ENCODE data around the gene RTN4.

RTN4 gene

GRCh38 chr2:54941248-54941984 lies 108.8 kb downstream of the RTN4 start:
- Histone ChIP-seq H3K9ac (ENCODE audit: low read depth, low read length) (no peak overlapping the region), H3K36me3 (ENCODE audit: insufficient read depth, low read depth, low read length) (no peaks in the 10 kb centered on the region), H3K4me1 (ENCODE audit: insufficient read depth, low read length) (no peaks in the 10 kb centered on the region), H3K27me3 (ENCODE audit: insufficient read depth, low read length) (no peaks in the 10 kb centered on the region), H3K4me3 (ENCODE audit: low read length) (no peak overlapping the region), H3K9me3 (ENCODE audit: insufficient read depth, low read depth, low read length) (peaks cover 3% of the 10 kb centered on the region; the same call in 1 of the 2 replicates), H3K27ac (ENCODE audit: low read length) (no peak overlapping the region)

- no peaks in the 10 kb centered on the region for H3K27me3 ChIP-seq (ENCODE audit: insufficient read depth, low read length)
- H3K9me3 ChIP-seq (ENCODE audit: insufficient read depth, low read depth, low read length) = peaks cover 3% of the 10 kb centered on the region; the same call in 1 of the 2 replicates
- no peak overlapping the region for H3K27ac ChIP-seq (ENCODE audit: low read length)
- no peaks in the 10 kb centered on the region for H3K4me1 ChIP-seq (ENCODE audit: insufficient read depth, low read length)
- no peak overlapping the region for H3K9ac ChIP-seq (ENCODE audit: low read depth, low read length)
- H3K4me3 ChIP-seq (ENCODE audit: low read length) = no peak overlapping the region
- no peaks in the 10 kb centered on the region for H3K36me3 ChIP-seq (ENCODE audit: insufficient read depth, low read depth, low read length)
Measured at GRCh38 chr2:54940723-54941122, 109.5 kb downstream of the RTN4 start.

GRCh38 chr2:54939446-54940118 lies 110.7 kb downstream of the RTN4 start:
- Histone ChIP-seq H3K27me3 (ENCODE audit: insufficient read depth, low read length) (no peaks in the 10 kb centered on the region), H3K9me3 (ENCODE audit: insufficient read depth, low read depth, low read length) (peaks cover 3% of the 10 kb centered on the region; the same call in 1 of the 2 replicates), H3K36me3 (ENCODE audit: insufficient read depth, low read depth, low read length) (no peaks in the 10 kb centered on the region), H3K27ac (ENCODE audit: low read length) (no peak overlapping the region), H3K4me1 (ENCODE audit: insufficient read depth, low read length) (no peaks in the 10 kb centered on the region), H3K4me3 (ENCODE audit: low read length) (no peak overlapping the region), H3K9ac (ENCODE audit: low read depth, low read length) (no peak overlapping the region)

GRCh38 chr2:54936766-54937165 lies 113.5 kb downstream of the RTN4 start:
- no peak overlapping the region for H3K9ac ChIP-seq (ENCODE audit: low read depth, low read length)
- H3K36me3 ChIP-seq (ENCODE audit: insufficient read depth, low read depth, low read length) = no peaks in the 10 kb centered on the region
- no peak overlapping the region for H3K27ac ChIP-seq (ENCODE audit: low read length)
- H3K4me3 ChIP-seq (ENCODE audit: low read length) = no peak overlapping the region
- no peaks in the 10 kb centered on the region for H3K27me3 ChIP-seq (ENCODE audit: insufficient read depth, low read length)
- peaks cover 3% of the 10 kb centered on the region; the same call in 1 of the 2 replicates for H3K9me3 ChIP-seq (ENCODE audit: insufficient read depth, low read depth, low read length)
- no peaks in the 10 kb centered on the region for H3K4me1 ChIP-seq (ENCODE audit: insufficient read depth, low read length)

- no peaks in the 10 kb centered on the region for H3K27me3 ChIP-seq (ENCODE audit: insufficient read depth, low read length)
- H3K4me3 ChIP-seq (ENCODE audit: low read length) = no peak overlapping the region
- H3K9me3 ChIP-seq (ENCODE audit: insufficient read depth, low read depth, low read length) = peaks cover 3% of the 10 kb centered on the region; the same call in 1 of the 2 replicates
- no peak overlapping the region for H3K9ac ChIP-seq (ENCODE audit: low read depth, low read length)
- no peaks in the 10 kb centered on the region for H3K4me1 ChIP-seq (ENCODE audit: insufficient read depth, low read length)
- H3K27ac ChIP-seq (ENCODE audit: low read length) = no peak overlapping the region
- no peaks in the 10 kb centered on the region for H3K36me3 ChIP-seq (ENCODE audit: insufficient read depth, low read depth, low read length)
Measured at GRCh38 chr2:54935389-54935788, 114.9 kb downstream of the RTN4 start.

GRCh38 chr2:54931473-54931872 lies 118.8 kb downstream of the RTN4 start:
- Histone ChIP-seq H3K27ac (ENCODE audit: low read length) (no peak overlapping the region), H3K9me3 (ENCODE audit: insufficient read depth, low read depth, low read length) (no peaks in the 10 kb centered on the region), H3K4me1 (ENCODE audit: insufficient read depth, low read length) (no peaks in the 10 kb centered on the region), H3K27me3 (ENCODE audit: insufficient read depth, low read length) (no peaks in the 10 kb centered on the region), H3K36me3 (ENCODE audit: insufficient read depth, low read depth, low read length) (no peaks in the 10 kb centered on the region), H3K4me3 (ENCODE audit: low read length) (no peak overlapping the region), H3K9ac (ENCODE audit: low read depth, low read length) (no peak overlapping the region)

GRCh38 chr2:54928719-54929118 lies 121.5 kb downstream of the RTN4 start:
- H3K4me3 ChIP-seq (ENCODE audit: low read length) = no peak overlapping the region
- no peak overlapping the region for H3K27ac ChIP-seq (ENCODE audit: low read length)
- H3K27me3 ChIP-seq (ENCODE audit: insufficient read depth, low read length) = no peaks in the 10 kb centered on the region
- H3K4me1 ChIP-seq (ENCODE audit: insufficient read depth, low read length) = no peaks in the 10 kb centered on the region
- no peak overlapping the region for H3K9ac ChIP-seq (ENCODE audit: low read depth, low read length)
- H3K9me3 ChIP-seq (ENCODE audit: insufficient read depth, low read depth, low read length) = no peaks in the 10 kb centered on the region
- H3K36me3 ChIP-seq (ENCODE audit: insufficient read depth, low read depth, low read length) = no peaks in the 10 kb centered on the region

- Histone ChIP-seq H3K4me3 (ENCODE audit: low read length) (no peak overlapping the region), H3K27ac (ENCODE audit: low read length) (no peak overlapping the region), H3K36me3 (ENCODE audit: insufficient read depth, low read depth, low read length) (no peaks in the 10 kb centered on the region)
Measured at GRCh38 chr2:54927751-54928615, 122.3 kb downstream of the RTN4 start.

GRCh38 chr2:54927085-54927750 lies 123.0 kb downstream of the RTN4 start:
- H3K4me1 ChIP-seq (ENCODE audit: insufficient read depth, low read length) = no peaks in the 10 kb centered on the region
- H3K36me3 ChIP-seq (ENCODE audit: insufficient read depth, low read depth, low read length) = no peaks in the 10 kb centered on the region
- no peaks in the 10 kb centered on the region for H3K9me3 ChIP-seq (ENCODE audit: insufficient read depth, low read depth, low read length)
- no peak overlapping the region for H3K27ac ChIP-seq (ENCODE audit: low read length)
- no peak overlapping the region for H3K4me3 ChIP-seq (ENCODE audit: low read length)
- no peaks in the 10 kb centered on the region for H3K27me3 ChIP-seq (ENCODE audit: insufficient read depth, low read length)
- no peak overlapping the region for H3K9ac ChIP-seq (ENCODE audit: low read depth, low read length)

More at GRCh38 chr2:54927751-54928615, 122.3 kb downstream of the RTN4 start:
- no peak overlapping the region for H3K9ac ChIP-seq (ENCODE audit: low read depth, low read length)
- H3K4me1 ChIP-seq (ENCODE audit: insufficient read depth, low read length) = no peaks in the 10 kb centered on the region
- H3K9me3 ChIP-seq (ENCODE audit: insufficient read depth, low read depth, low read length) = no peaks in the 10 kb centered on the region
- no peaks in the 10 kb centered on the region for H3K27me3 ChIP-seq (ENCODE audit: insufficient read depth, low read length)

- Histone ChIP-seq H3K27me3 (ENCODE audit: insufficient read depth, low read length) (no peaks in the 10 kb centered on the region), H3K9ac (ENCODE audit: low read depth, low read length) (no peak overlapping the region), H3K4me1 (ENCODE audit: insufficient read depth, low read length) (no peaks in the 10 kb centered on the region), H3K27ac (ENCODE audit: low read length) (no peak overlapping the region), H3K4me3 (ENCODE audit: low read length) (no peak overlapping the region), H3K36me3 (ENCODE audit: insufficient read depth, low read depth, low read length) (no peaks in the 10 kb centered on the region), H3K9me3 (ENCODE audit: insufficient read depth, low read depth, low read length) (no peaks in the 10 kb centered on the region)
Measured at GRCh38 chr2:54925022-54925421, 125.2 kb downstream of the RTN4 start.

- H3K27me3 ChIP-seq (ENCODE audit: insufficient read depth, low read length) = no peaks in the 10 kb centered on the region
- no peaks in the 10 kb centered on the region for H3K4me1 ChIP-seq (ENCODE audit: insufficient read depth, low read length)
- no peaks in the 10 kb centered on the region for H3K9me3 ChIP-seq (ENCODE audit: insufficient read depth, low read depth, low read length)
- no peak overlapping the region for H3K4me3 ChIP-seq (ENCODE audit: low read length)
- no peaks in the 10 kb centered on the region for H3K36me3 ChIP-seq (ENCODE audit: insufficient read depth, low read depth, low read length)
- no peak overlapping the region for H3K9ac ChIP-seq (ENCODE audit: low read depth, low read length)
- no peak overlapping the region for H3K27ac ChIP-seq (ENCODE audit: low read length)
Measured at GRCh38 chr2:54924121-54924520, 126.1 kb downstream of the RTN4 start.
